ENCODE results near the gene TBX19.

The TBX19 gene

GRCh38 chr1:168362991-168363390 lies 82.3 kb downstream of the TBX19 start:
- POLR2A ChIA-PET, result no interaction called here
- CTCF ChIA-PET, result interaction anchor here (1.3 to 8.7 kb wide), 2 partner anchors 21 to 128 kb away, joined by 5 to 58 read pairs; no protein-coding TSS in a partner anchor
- Histone ChIP-seq H3K4me3 (ENCODE audit: low read depth, low read length) (no peak overlapping the region), H3K27ac (ENCODE audit: extremely low read depth, low read depth, low read length) (no peak overlapping the region), H3K36me3 (ENCODE audit: control insufficient read depth in 2 of 2, insufficient read depth in 1 of 2, low read length in 2 of 2) (no peaks in the 10 kb centered on the region), H3K4me1 (ENCODE audit: control insufficient read depth, insufficient read depth, low read length) (no peaks in the 10 kb centered on the region), H3K9me3 (ENCODE audit: control insufficient read depth, insufficient read depth, low read depth, low read length) (no peaks in the 10 kb centered on the region)
- TF ChIP-seq ZSCAN23 (tag by site-specific recombination; IDR thresholded peaks at IDR 0.05) (no peak), ZNF555 (tag by site-specific recombination; conservative IDR thresholded peaks at IDR 0.05) (no peak), ZSCAN5A (tag by site-specific recombination; IDR thresholded peaks at IDR 0.05) (no peak), ZNF521 (tag by site-specific recombination; IDR thresholded peaks at IDR 0.05) (no peak), ZSCAN30 (tag by site-specific recombination; IDR thresholded peaks at IDR 0.05) (no peak), ZNF610 (tag by site-specific recombination; IDR thresholded peaks at IDR 0.05; ENCODE audit: borderline replicate concordance) (no peak), ZSCAN16 (tag by site-specific recombination; IDR thresholded peaks at IDR 0.05) (no peak), ZBTB11 (tag by site-specific recombination; conservative IDR thresholded peaks at IDR 0.05; ENCODE audit: low read depth) (no peak), HOXC10 (CRISPR knock-in tag; IDR thresholded peaks at IDR 0.05) (no peak), ZNF501 (tag by site-specific recombination; IDR thresholded peaks at IDR 0.05) (no peak)
- TF ChIP-seq, protein P1, sequence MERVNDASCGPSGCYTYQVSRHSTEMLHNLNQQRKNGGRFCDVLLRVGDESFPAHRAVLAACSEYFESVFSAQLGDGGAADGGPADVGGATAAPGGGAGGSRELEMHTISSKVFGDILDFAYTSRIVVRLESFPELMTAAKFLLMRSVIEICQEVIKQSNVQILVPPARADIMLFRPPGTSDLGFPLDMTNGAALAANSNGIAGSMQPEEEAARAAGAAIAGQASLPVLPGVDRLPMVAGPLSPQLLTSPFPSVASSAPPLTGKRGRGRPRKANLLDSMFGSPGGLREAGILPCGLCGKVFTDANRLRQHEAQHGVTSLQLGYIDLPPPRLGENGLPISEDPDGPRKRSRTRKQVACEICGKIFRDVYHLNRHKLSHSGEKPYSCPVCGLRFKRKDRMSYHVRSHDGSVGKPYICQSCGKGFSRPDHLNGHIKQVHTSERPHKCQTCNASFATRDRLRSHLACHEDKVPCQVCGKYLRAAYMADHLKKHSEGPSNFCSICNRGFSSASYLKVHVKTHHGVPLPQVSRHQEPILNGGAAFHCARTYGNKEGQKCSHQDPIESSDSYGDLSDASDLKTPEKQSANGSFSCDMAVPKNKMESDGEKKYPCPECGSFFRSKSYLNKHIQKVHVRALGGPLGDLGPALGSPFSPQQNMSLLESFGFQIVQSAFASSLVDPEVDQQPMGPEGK (tag by site-specific recombination; IDR thresholded peaks at IDR 0.05), result no peak
